Lower leg skin (tissue), 4 donors: ENCODE results near the gene INPP5B. TPM values are rescaled to one million over a fixed set of nuclear protein-coding genes. Genes with fewer than 3 reads are reported as not detected.

Experiments used
- DNase-seq, 2 donors: peaks; one replicate each; pipeline ENCODE4 v3.0.0-alpha.2; 2019; ENCODE audit warnings: low spot score in 2 of 2
- H3K4me3 ChIP-seq: fragments of 200-600 bp; sonication (generic); 2 replicates; pipeline ENCODE4 v1.5.1; 2017; ENCODE audit warnings: mild to moderate bottlenecking, low read depth; ENCODE audit not compliant: poor library complexity, severe bottlenecking
- CTCF ChIP-seq, 3 donors: fragments of 450-650 bp; IDR thresholded peaks; one replicate each; pipeline ENCODE4 v1.5.1; 2016; ENCODE audit warnings: antibody characterized with exemption in 3 of 3, mild to moderate bottlenecking in 3 of 3, moderate library complexity in 2 of 3
- POLR2A ChIP-seq, 2 donors: fragments of 450-650 bp; IDR thresholded peaks; one replicate each; pipeline ENCODE4 v1.6.1; 2016 to 2017; ENCODE audit warnings: antibody characterized with exemption in 2 of 2, mild to moderate bottlenecking in 1 of 2, moderate library complexity in 1 of 2
- WGBS, 2 donors: methylation state at CpG; one replicate each; pipeline ENCODE4 v1.1.5; 2018; 5-methylcytosine and 5-hydroxymethylcytosine counted together
- intact Hi-C: fragments of 100-400 bp; cut with DNase I; formaldehyde crosslinking; loops from one replicate; pipeline ENCODE4 v1.15.0; 2023; ENCODE audit warnings: low total_unique reads
- total RNA-seq, 4 donors: library from RNA; depleted of rRNA; stranded (reverse); fragments of >200 nt; gene quantifications; one replicate each; pipeline ENCODE4 v1.1.0, GENCODE V29; 2016

Gene INPP5B
- total RNA-seq, 4 donors from 2014 or later: 12.9 to 23.3 (median 18.7) TPM

- 79 to 93% methylated on average over 6 of the region's 6 CpGs for WGBS, 2 donors
- TF ChIP-seq POLR2A (IDR thresholded peaks at IDR 0.05) (no peak), CTCF (IDR thresholded peaks at IDR 0.05) (no peak)
- no peak for DNase-seq
- intact Hi-C loops: no loop called here
- H3K4me3 ChIP-seq: no peak overlapping the region
These were observed 92.4 kb downstream of the INPP5B start for GRCh38 chr1:37854406-37854805.

GRCh38 chr1:37853157-37853556 lies 93.7 kb downstream of the INPP5B start:
- H3K4me3 ChIP-seq: no peak overlapping the region
- no peak for DNase-seq
- TF ChIP-seq POLR2A (IDR thresholded peaks at IDR 0.05): no peak
- no peak for TF ChIP-seq CTCF (IDR thresholded peaks at IDR 0.05)
- intact Hi-C loops: no loop called here

GRCh38 chr1:37851782-37852210 lies 95.1 kb downstream of the INPP5B start:
- no peak overlapping the region for H3K4me3 ChIP-seq
- no peak for TF ChIP-seq CTCF (IDR thresholded peaks at IDR 0.05)
- no peak for TF ChIP-seq POLR2A (IDR thresholded peaks at IDR 0.05)
- intact Hi-C loops: no loop called here
- no peak for DNase-seq
- 76 to 80% methylated on average over 2 of the region's 2 CpGs for WGBS, 2 donors

- intact Hi-C loops: no loop called here
- H3K4me3 ChIP-seq: no peak overlapping the region
- DNase-seq: no peak
- TF ChIP-seq CTCF (IDR thresholded peaks at IDR 0.05) (no peak), POLR2A (IDR thresholded peaks at IDR 0.05) (no peak)
These were observed 95.6 kb downstream of the INPP5B start for GRCh38 chr1:37851262-37851661.

GRCh38 chr1:37850352-37850955 lies 96.4 kb downstream of the INPP5B start:
- DNase-seq: no peak
- intact Hi-C loops: no loop called here
- TF ChIP-seq CTCF (IDR thresholded peaks at IDR 0.05) (no peak), POLR2A (IDR thresholded peaks at IDR 0.05) (no peak)
- no peak overlapping the region for H3K4me3 ChIP-seq
- 77 to 85% methylated on average over 6 of the region's 6 CpGs for WGBS, 2 donors

GRCh38 chr1:37849480-37849879 lies 97.4 kb downstream of the INPP5B start:
- no peak overlapping the region for H3K4me3 ChIP-seq
- TF ChIP-seq CTCF (IDR thresholded peaks at IDR 0.05) (no peak), POLR2A (IDR thresholded peaks at IDR 0.05) (no peak)
- 80 to 85% methylated on average over 3 of the region's 3 CpGs for WGBS, 2 donors
- intact Hi-C loops: loop anchor here (10.0 kb wide), 1 partner anchor 1875 kb away; no protein-coding TSS in a partner anchor
- no peak for DNase-seq
